Neuronal stem cell (in vitro differentiated cells): ENCODE results near the gene SPPL3.

Experiments
- DNase-seq: peaks from one replicate; pipeline ENCODE4 v3.0.0-alpha.2; 2013; ENCODE audit warnings: low spot score
- H2AFZ ChIP-seq: one replicate; pipeline ENCODE4 v1.6.1; 2013; ENCODE audit warnings: mild to moderate bottlenecking, low read length, inconsistent platforms
- H2AK5ac ChIP-seq: 2 replicates; pipeline ENCODE4 v1.6.1; 2013; ENCODE audit warnings: low read depth, mild to moderate bottlenecking, inconsistent platforms, low read length, moderate library complexity, mixed read lengths
- H2BK120ac ChIP-seq: 2 replicates; pipeline ENCODE4 v1.6.1; 2013; ENCODE audit warnings: low read depth, mild to moderate bottlenecking, inconsistent platforms, low read length, moderate library complexity, mixed read lengths
- H2BK12ac ChIP-seq: one replicate; pipeline ENCODE4 v1.6.1; 2013; ENCODE audit warnings: low read length, inconsistent platforms
- H2BK15ac ChIP-seq: 2 replicates; pipeline ENCODE4 v1.6.1; 2013; ENCODE audit warnings: mild to moderate bottlenecking, low read length, inconsistent platforms, mixed read lengths
- H2BK5ac ChIP-seq: one replicate; pipeline ENCODE4 v1.6.1; 2013; ENCODE audit warnings: inconsistent platforms, mild to moderate bottlenecking, low read length, moderate library complexity
- H3K14ac ChIP-seq: one replicate; pipeline ENCODE4 v1.6.1; 2013; ENCODE audit warnings: low read length, inconsistent platforms
- H3K18ac ChIP-seq: 2 replicates; pipeline ENCODE4 v1.6.1; 2013; ENCODE audit warnings: low read length, inconsistent platforms
- H3K23ac ChIP-seq: 2 replicates; pipeline ENCODE4 v1.6.1; 2013; ENCODE audit warnings: low read depth, mild to moderate bottlenecking, mixed read lengths, low read length, inconsistent platforms; ENCODE audit not compliant: poor library complexity
- H3K27ac ChIP-seq: replicated peaks from 3 replicates; pipeline ENCODE4 v1.5.1; 2013; ENCODE audit warnings: low read length, inconsistent platforms
- H3K27me3 ChIP-seq, 3 experiments: 2 replicates each; pipeline ENCODE4 v1.6.1; 2013; ENCODE audit warnings: low read length in 3 of 3, mild to moderate bottlenecking in 2 of 3, inconsistent platforms in 1 of 3, low read depth in 1 of 3, mixed read lengths in 1 of 3, moderate library complexity in 1 of 3; ENCODE audit not compliant: control insufficient read depth in 3 of 3, insufficient read depth in 3 of 3
- H3K36me3 ChIP-seq, 2 donors: replicated peaks in 1 of 2; 2 replicates each; pipeline ENCODE4 v1.6.1; 2013; ENCODE audit warnings: low read length in 2 of 2; ENCODE audit not compliant: control insufficient read depth in 2 of 2, insufficient read depth in 2 of 2
- H3K4ac ChIP-seq: 2 replicates; pipeline ENCODE4 v1.6.1; 2013; ENCODE audit warnings: inconsistent platforms, mild to moderate bottlenecking, low read length, moderate library complexity
- H3K4me1 ChIP-seq, 2 donors: 1 replicate in 1 of 2; 2 replicates in 1 of 2; pipeline ENCODE4 v1.6.1; 2013; ENCODE audit warnings: low read length in 2 of 2, low read depth in 1 of 2; ENCODE audit not compliant: control insufficient read depth in 2 of 2, insufficient read depth in 1 of 2
- H3K4me2 ChIP-seq: one replicate; pipeline ENCODE4 v1.6.1; 2013; ENCODE audit warnings: mild to moderate bottlenecking, low read length, inconsistent platforms; ENCODE audit not compliant: insufficient read depth, poor library complexity, severe bottlenecking
- H3K4me3 ChIP-seq, 2 donors: 2 replicates each; pipeline ENCODE4 v1.5.1; 2013; ENCODE audit warnings: low read length in 2 of 2, mild to moderate bottlenecking in 2 of 2, inconsistent platforms in 1 of 2, moderate library complexity in 1 of 2
- H3K79me1 ChIP-seq: one replicate; pipeline ENCODE4 v1.6.1; 2013; ENCODE audit warnings: low read depth, mild to moderate bottlenecking, inconsistent platforms, low read length, moderate library complexity
- H3K9ac ChIP-seq: one replicate; pipeline ENCODE4 v1.6.1; 2013; ENCODE audit warnings: mild to moderate bottlenecking, low read depth, low read length, inconsistent platforms; ENCODE audit not compliant: poor library complexity
- H3K9me3 ChIP-seq, 2 donors: replicated peaks in 1 of 2; 2 replicates each; pipeline versions ENCODE3 to v1.6.1; 2013; ENCODE audit warnings: low read length in 2 of 2, mild to moderate bottlenecking in 2 of 2, inconsistent platforms in 1 of 2, low read depth in 1 of 2, mixed read lengths in 1 of 2, moderate library complexity in 1 of 2; ENCODE audit not compliant: control insufficient read depth in 2 of 2, insufficient read depth in 1 of 2
- H4K8ac ChIP-seq: one replicate; pipeline ENCODE4 v1.6.1; 2013; ENCODE audit warnings: low read depth, mild to moderate bottlenecking, inconsistent platforms, low read length, moderate library complexity
- H4K91ac ChIP-seq: one replicate; pipeline ENCODE4 v1.6.1; 2013; ENCODE audit warnings: low read length, low read depth, mild to moderate bottlenecking, inconsistent platforms; ENCODE audit not compliant: poor library complexity
- WGBS, 2 donors: extraction: QIAGEN DNeasy Blood & Tissue Kit; methylation state at CpG; one replicate each; pipeline ENCODE4 v1.1.7; 2013; ENCODE audit warnings: missing lambda C conversion rate in 2 of 2, mixed read lengths in 1 of 2; ENCODE audit not compliant: insufficient read length in 2 of 2, insufficient replicate concordance in 1 of 2; ENCODE audit errors: extremely low coverage in 2 of 2; 5-methylcytosine and 5-hydroxymethylcytosine counted together

SPPL3 gene

GRCh38 chr12:120879102-120879501 lies 25.1 kb downstream of the SPPL3 start:
- no peak overlapping the region for H3K4me3 ChIP-seq
- no peak for DNase-seq

GRCh38 chr12:120874547-120875245 lies 29.5 kb downstream of the SPPL3 start:
- Histone ChIP-seq H3K36me3 (peaks cover 0 to 5% of the 10 kb centered on the region in 2 donors), H4K91ac (no peak overlapping the region), H3K9me3 (peaks cover 2 to 4% of the 10 kb centered on the region in 2 donors), H2AK5ac (no peak overlapping the region), H3K23ac (no peak overlapping the region), H3K4ac (no peak overlapping the region), H3K4me1 (no peaks in the 10 kb centered on the region), H3K27me3 (no peaks in the 10 kb centered on the region), H3K9ac (no peak overlapping the region), H3K14ac (no peak overlapping the region), H2BK5ac (no peak overlapping the region), H3K4me2 (no peak overlapping the region), H2BK15ac (no peak overlapping the region), H3K4me3 (no peak overlapping the region), H2BK120ac (no peak overlapping the region), H4K8ac (no peak overlapping the region), H3K18ac (no peak overlapping the region), H3K27ac (no peak overlapping the region), H2BK12ac (no peak overlapping the region), H2AFZ (no peak overlapping the region), H3K79me1 (no peaks in the 10 kb centered on the region)
- DNase-seq: no peak
- WGBS, 2 donors: no CpG with 5 or more reads among the region's 5 CpGs

More at GRCh38 chr12:120879102-120879501, 25.1 kb downstream of the SPPL3 start:
- H2BK12ac ChIP-seq: no peak overlapping the region
- H2AFZ ChIP-seq: no peak overlapping the region
- no peak overlapping the region for H3K9ac ChIP-seq
- H2BK120ac ChIP-seq: no peak overlapping the region
- peaks cover 2 to 4% of the 10 kb centered on the region in 2 donors for H3K9me3 ChIP-seq
- H3K36me3 ChIP-seq: peaks cover 0 to 5% of the 10 kb centered on the region in 2 donors
- no peak overlapping the region for H3K27ac ChIP-seq
- H3K4me1 ChIP-seq: no peaks in the 10 kb centered on the region
- H2BK5ac ChIP-seq: no peak overlapping the region
- H3K4ac ChIP-seq: no peak overlapping the region
- no peak overlapping the region for H2AK5ac ChIP-seq
- no peak overlapping the region for H3K14ac ChIP-seq
- H3K23ac ChIP-seq: no peak overlapping the region
- no peak overlapping the region for H3K18ac ChIP-seq
- H4K8ac ChIP-seq: no peak overlapping the region
- H4K91ac ChIP-seq: no peak overlapping the region
- no peak overlapping the region for H3K4me2 ChIP-seq
- no peaks in the 10 kb centered on the region for H3K27me3 ChIP-seq
- H2BK15ac ChIP-seq: no peak overlapping the region
- no CpG with 5 or more reads among the region's 3 CpGs for WGBS, 2 donors
- H3K79me1 ChIP-seq: no peaks in the 10 kb centered on the region

GRCh38 chr12:120873226-120873625 lies 30.9 kb downstream of the SPPL3 start:
- WGBS, 2 donors: no CpG with 5 or more reads among the region's 4 CpGs
- H3K4me1 ChIP-seq: no peaks in the 10 kb centered on the region
- H3K27me3 ChIP-seq: no peaks in the 10 kb centered on the region
- H2BK5ac ChIP-seq: no peak overlapping the region
- no peaks in the 10 kb centered on the region for H3K79me1 ChIP-seq
- H2BK120ac ChIP-seq: no peak overlapping the region
- no peak overlapping the region for H4K8ac ChIP-seq
- DNase-seq: no peak
- no peak overlapping the region for H3K4me2 ChIP-seq
- no peak overlapping the region for H4K91ac ChIP-seq
- peaks cover 0 to 6% of the 10 kb centered on the region in 2 donors for H3K36me3 ChIP-seq
- H2AK5ac ChIP-seq: no peak overlapping the region
- H3K4me3 ChIP-seq: no peak overlapping the region
- H3K27ac ChIP-seq: no peak overlapping the region
- no peak overlapping the region for H3K18ac ChIP-seq
- H3K9ac ChIP-seq: no peak overlapping the region
- no peak overlapping the region for H3K14ac ChIP-seq
- H2BK12ac ChIP-seq: no peak overlapping the region
- no peak overlapping the region for H2BK15ac ChIP-seq
- H2AFZ ChIP-seq: no peak overlapping the region
- peaks cover 2 to 4% of the 10 kb centered on the region in 2 donors for H3K9me3 ChIP-seq
- H3K23ac ChIP-seq: no peak overlapping the region
- H3K4ac ChIP-seq: no peak overlapping the region

- no CpG with 5 or more reads among the region's 5 CpGs for WGBS, 2 donors
- H4K91ac ChIP-seq: no peak overlapping the region
- H3K9ac ChIP-seq: no peak overlapping the region
- peaks cover 0 to 9% of the 10 kb centered on the region in 2 donors for H3K36me3 ChIP-seq
- H2BK12ac ChIP-seq: no peak overlapping the region
- H3K14ac ChIP-seq: no peak overlapping the region
- H4K8ac ChIP-seq: no peak overlapping the region
- H3K18ac ChIP-seq: no peak overlapping the region
- no peak overlapping the region for H2BK15ac ChIP-seq
- no peaks in the 10 kb centered on the region for H3K4me1 ChIP-seq
- no peak overlapping the region for H3K4me3 ChIP-seq
- no peak overlapping the region for H2AK5ac ChIP-seq
- H3K4ac ChIP-seq: no peak overlapping the region
- no peak overlapping the region for H2AFZ ChIP-seq
- DNase-seq: no peak
- H3K23ac ChIP-seq: no peak overlapping the region
- H3K27me3 ChIP-seq: no peaks in the 10 kb centered on the region
- H3K9me3 ChIP-seq: peaks cover 2 to 4% of the 10 kb centered on the region in 2 donors
- no peak overlapping the region for H2BK5ac ChIP-seq
- H3K4me2 ChIP-seq: no peak overlapping the region
- no peak overlapping the region for H3K27ac ChIP-seq
- no peak overlapping the region for H2BK120ac ChIP-seq
- H3K79me1 ChIP-seq: no peaks in the 10 kb centered on the region
Observed at GRCh38 chr12:120872487-120872886, 31.7 kb downstream of the SPPL3 start.
